NCI-H1105 (cell line): Measurements from ENCODE around the gene OR2W1.

Experiments used
- DNase-seq: peaks from one replicate; lab custom pipeline; 2025; lab: John Stamatoyannopoulos, UW

Gene OR2W1

DNA sequence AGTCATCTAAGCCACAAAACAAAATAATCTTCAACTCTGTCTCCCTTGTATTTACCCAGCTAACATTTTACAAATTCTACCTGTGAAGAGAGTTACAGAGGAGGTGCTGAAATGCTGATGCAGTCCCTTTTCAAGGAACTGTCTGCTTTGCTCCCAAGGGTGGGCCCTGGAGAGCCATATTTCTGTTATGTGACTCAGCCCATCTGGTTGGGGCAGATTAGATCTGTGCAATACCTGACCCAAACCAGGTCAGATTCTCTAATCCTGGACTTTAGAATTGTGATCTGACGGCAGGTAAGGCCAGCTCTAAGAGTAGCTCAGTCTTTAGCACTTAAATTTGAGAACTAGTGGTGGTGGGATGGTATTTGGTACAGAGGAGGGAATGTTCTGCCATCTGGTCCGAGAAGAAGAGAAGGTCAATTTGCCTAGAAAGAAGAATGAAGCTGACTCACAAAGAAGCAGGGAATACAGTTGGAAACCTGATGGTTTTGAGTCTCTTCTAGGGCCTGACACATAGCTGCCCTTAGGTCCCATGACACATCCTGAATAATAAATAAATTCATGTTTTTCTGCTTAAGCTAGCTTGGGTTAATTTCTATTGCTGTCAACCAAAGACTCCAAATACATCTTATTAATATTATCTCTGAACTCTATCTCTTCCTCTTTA is 48.0 kb downstream of the OR2W1 start:
- no peak for DNase-seq

DNA sequence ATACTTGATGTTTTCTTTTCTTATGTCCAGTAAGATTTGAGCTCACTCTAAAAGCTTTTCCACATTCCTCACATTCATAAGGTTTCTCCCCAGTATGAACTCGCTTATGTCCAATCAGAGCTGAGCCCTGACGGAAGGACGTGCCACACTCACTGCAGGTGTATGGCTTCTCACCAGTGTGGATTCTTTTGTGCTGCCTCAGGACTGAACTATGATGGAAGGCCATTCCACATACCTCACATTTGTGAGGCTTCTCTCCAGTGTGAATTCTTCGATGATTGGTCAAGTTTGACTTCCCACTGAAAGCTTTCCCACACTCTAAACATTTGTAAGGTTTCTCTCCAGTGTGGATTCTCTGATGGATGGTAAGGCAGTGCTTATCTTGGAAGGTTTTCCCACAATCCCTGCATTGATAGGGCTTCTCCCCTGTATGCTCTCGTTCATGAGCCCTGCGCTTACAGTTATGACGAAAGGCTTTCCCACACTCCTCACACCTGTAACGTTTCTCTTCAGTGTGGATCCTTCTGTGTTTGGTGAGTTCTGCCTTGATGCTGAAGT is 49.8 kb downstream of the OR2W1 start:
- DNase-seq: no peak
